Measurements from ENCODE around the gene PABPN1L.

DNA sequence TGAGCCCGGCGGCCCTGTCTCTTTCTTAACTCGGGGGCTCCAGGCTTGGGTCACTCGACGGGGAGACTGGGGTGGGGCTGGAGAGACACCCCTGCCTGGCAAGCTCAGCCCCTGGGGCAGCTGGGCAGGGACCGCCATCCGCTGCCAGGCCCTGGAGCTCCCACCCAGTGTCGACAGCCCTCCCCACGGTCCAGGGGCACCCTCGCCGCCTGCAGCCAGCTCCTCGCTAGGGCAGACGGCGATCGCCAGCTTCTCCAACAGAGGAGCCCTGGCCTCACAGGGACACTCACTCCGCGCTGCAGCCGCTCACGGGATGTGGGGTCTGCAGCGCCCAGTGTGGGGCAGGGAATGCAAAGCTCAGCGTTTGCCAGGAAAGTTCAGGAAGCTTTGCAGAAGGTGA lies 38.7 kb downstream of the PABPN1L start:
- TF ChIP-seq, protein P1, sequence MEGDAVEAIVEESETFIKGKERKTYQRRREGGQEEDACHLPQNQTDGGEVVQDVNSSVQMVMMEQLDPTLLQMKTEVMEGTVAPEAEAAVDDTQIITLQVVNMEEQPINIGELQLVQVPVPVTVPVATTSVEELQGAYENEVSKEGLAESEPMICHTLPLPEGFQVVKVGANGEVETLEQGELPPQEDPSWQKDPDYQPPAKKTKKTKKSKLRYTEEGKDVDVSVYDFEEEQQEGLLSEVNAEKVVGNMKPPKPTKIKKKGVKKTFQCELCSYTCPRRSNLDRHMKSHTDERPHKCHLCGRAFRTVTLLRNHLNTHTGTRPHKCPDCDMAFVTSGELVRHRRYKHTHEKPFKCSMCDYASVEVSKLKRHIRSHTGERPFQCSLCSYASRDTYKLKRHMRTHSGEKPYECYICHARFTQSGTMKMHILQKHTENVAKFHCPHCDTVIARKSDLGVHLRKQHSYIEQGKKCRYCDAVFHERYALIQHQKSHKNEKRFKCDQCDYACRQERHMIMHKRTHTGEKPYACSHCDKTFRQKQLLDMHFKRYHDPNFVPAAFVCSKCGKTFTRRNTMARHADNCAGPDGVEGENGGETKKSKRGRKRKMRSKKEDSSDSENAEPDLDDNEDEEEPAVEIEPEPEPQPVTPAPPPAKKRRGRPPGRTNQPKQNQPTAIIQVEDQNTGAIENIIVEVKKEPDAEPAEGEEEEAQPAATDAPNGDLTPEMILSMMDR (IDR thresholded peaks at IDR 0.05; ENCODE audit: insufficient read depth, low read depth, low read length) = no peak
- TF ChIP-seq EZH2 (IDR thresholded peaks at IDR 0.05; ENCODE audit: insufficient read depth, low read length) = no peak

Measured in astrocyte (in vitro differentiated cells and primary cell).